GM18868 (cell line): ENCODE measurements around the gene C6orf58.
"Not testable (repeated sequence)": the region's sequence is repeated elsewhere in the genome, so short reads cannot be mapped to it uniquely, and the experiment has no call there.

Experiments used
- ATAC-seq: cut with Tn5 transposase; IDR thresholded peaks from one replicate; pipeline ENCODE4 v1.9.1; 2021; ENCODE audit warnings: mild to moderate bottlenecking, moderate library complexity; ENCODE audit not compliant: unreplicated experiment

C6orf58 gene

GRCh38 chr6:127589135-127589534 is 12.2 kb downstream of the C6orf58 start:
- ATAC-seq: no peak

GRCh38 chr6:127590344-127590743 is 13.4 kb downstream of the C6orf58 start:
- no peak for ATAC-seq

GRCh38 chr6:127592964-127593363 is 16.0 kb downstream of the C6orf58 start:
- no peak for ATAC-seq

GRCh38 chr6:127593456-127593855 is 16.5 kb downstream of the C6orf58 start:
- not testable (repeated sequence) for ATAC-seq

GRCh38 chr6:127606131-127606562 is 29.2 kb downstream of the C6orf58 start:
- no peak for ATAC-seq

DNA sequence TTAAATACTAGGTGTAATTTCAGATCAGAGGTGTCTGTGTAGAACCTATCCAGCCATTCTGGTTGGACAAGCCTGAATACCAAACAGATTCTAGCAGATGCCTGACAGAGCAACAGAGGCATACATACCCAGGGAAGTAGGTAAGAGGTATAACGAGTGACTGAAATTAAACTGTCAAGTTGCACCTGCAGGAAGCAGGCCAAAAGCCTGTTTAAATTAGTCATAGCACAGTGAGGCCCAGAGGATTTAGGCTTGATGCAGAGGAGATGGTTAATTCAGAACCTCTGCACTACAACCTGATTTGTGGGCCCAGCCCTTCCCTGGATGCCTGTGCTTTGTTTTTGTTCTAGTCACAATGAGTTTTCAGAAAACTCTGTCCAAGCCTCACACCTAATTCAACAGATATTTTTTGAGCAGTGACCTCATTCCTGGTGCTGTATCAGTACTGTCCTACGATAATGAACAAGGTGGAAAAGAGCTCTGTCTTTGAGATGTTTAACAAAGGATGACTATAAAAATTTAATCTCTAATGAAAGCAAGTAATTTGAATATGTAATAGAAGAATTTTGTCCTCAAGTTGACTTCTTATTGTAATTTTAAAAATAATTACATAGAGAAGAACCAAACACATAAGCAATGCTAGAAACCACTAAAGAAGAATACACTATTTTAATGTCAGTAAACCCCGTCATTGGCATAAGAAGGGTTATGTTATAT is 31.7 kb downstream of the C6orf58 start:
- ATAC-seq: no peak

GRCh38 chr6:127618729-127619128 is 41.8 kb downstream of the C6orf58 start:
- ATAC-seq: no peak

DNA sequence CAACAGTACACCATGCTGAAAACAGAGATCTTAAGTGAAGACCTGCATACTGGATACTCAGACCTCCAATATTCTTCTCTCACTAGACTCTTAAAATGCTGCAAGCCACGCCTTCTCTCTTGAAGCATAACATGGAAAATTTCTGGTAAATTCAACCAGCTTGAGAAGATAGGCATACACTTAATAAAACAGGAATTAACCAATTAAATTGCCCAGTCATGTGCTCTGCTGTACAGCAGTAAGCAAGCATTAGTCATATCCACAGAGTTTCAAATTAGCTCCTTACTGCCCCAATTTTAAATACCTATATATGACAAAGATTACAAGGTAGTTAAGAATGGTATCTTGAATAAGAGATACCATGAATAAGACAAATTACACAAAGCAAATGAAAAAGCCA is 53.8 kb downstream of the C6orf58 start:
- ATAC-seq: no peak

- no peak for ATAC-seq
Observed at GRCh38 chr6:127634178-127634577, 57.2 kb downstream of the C6orf58 start.

- ATAC-seq: no peak
Observed at GRCh38 chr6:127635091-127635490, 58.1 kb downstream of the C6orf58 start.

DNA sequence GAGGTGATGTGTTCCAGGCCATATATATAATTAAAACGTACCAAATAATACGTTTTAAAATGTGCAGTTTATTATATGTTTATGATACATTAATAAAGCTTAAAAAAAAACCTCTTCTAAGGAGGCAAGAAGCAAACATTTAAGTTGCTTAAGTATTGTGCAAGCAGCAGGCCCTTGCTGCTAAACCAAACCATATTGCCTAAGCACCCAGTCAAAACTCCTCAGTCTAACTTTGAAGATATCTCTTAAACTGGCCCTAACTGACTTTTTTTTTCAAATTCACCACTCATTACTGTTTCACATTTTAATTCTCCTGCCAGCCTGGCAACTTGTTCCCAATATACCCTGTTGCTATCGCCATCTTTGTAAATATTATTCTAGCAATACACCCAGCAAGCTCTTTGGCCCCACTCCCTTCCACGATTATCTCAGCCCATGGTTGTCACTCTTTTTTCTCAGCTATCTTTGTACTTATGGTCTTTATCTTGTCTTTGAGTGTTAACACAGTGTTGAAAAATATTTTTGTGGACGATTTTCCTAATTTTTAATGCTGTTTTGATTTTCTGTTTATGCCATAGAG is 60.9 kb downstream of the C6orf58 start:
- no peak for ATAC-seq
